ENCODE measurements around the gene PGGT1B.

Gene PGGT1B

DNA sequence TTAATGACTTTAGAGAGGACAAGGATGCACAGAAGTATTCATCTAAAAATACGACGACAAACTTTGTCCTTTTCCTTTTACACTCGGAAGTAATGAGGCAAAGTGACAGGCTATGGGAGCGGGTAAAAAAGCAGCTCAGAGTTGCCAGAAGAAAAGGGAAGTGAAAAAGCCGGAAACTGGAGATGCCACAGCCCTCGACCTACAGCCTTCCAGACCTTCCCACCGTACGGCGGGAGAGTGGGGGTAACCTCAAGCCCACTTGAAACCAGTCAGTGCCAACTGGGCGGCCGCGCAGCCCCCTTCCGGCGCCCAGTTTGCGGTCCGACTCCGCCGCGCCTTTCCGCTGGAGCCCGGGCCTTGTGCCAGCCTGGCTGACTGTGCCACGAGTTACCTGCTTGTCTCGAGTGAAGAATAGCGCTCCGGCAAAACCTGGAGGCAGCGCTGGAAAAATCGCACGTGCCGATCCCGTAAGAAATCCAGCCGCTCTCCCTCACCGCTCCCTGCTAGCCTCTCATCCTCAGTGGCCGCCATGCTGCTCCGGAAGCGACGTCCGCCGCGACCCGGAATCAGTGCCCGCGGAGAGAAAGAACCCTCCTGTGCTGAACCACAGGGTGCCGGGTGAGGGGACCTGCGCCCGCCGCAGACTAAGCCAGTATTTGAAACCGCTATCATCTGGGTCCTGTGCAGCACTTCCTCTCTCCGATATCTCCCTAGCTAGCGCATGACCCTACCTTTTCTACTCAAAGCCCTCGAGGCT, at the start of gene PGGT1B:
PGGT1B (minus strand) TSS at position 557 of the 757 bp plus-strand sequence; CDS start at position 531, 26 bp downstream.
- DNase-seq = peak; percentile 82

DNA sequence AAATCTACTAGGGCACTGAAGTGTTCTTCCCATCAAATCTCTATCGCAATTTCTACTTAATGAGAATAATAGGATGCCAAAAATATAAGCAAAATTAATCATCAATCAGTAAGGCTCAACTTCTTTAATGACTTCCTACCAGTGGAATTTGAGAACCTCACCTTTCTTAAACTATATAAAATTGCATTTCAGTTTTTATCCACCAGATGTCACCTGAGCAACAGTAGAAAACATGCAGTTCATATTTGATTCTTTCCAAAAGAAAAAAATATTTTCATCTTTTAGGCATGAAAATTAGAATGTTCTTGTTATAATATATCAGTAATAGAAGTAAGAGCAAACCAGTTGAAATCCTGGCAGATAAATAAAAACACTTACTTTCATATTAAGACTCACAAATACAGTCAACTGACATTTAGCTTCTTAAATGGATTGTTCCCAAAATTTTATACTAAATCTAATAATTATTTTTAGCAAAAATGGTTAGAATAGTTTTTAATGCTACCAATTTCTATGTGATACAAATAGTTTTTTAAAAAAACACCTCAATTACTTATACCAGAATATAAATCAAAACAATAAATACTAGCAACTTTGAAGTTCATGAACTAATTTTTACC, 47.2 kb upstream of the PGGT1B start:
- DNase-seq = no peak

DNA sequence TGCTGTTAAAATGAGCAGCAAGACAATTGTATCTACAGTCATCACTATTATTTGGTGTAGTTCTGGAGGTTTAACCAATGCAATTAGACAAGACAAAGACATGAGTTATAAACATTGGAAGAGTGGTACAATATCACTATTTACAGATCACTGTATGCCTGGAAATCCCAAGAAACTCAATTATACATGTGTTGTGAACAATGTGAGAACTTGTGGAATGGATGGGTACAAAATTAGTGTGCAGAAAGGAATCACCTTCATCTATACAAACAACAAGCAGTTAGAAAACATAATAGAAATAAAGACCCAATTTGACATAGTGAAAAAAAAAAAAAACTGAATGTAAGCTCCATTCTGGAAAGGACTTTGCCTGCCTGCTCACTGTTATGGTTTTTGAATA, 46.1 kb upstream of the PGGT1B start:
- no peak for DNase-seq

DNA sequence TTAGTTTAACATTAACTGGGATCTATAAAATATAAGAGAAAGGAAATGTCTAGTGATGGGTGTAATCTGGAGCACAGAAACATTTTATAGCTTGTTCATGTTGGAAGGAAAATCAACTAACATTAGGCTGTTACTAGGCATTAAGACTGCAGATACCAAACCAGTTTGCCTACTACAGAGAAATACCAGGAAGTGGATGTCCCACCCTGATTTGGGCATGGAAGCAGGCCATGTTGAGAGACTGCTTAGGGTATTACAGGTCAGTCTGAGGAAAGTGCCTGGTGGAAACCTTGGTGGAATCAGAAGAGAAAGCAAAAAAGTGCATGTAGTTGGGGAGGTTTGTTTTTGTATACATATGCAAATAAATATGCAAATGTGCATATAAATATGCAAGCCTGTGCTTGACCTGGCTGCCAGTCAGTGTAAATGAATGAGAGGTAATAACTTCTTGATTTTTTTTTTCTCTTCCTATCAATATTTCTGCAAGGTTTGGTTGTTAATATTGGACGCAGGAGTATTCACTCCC, 43.4 kb upstream of the PGGT1B start:
- DNase-seq = no peak

DNA sequence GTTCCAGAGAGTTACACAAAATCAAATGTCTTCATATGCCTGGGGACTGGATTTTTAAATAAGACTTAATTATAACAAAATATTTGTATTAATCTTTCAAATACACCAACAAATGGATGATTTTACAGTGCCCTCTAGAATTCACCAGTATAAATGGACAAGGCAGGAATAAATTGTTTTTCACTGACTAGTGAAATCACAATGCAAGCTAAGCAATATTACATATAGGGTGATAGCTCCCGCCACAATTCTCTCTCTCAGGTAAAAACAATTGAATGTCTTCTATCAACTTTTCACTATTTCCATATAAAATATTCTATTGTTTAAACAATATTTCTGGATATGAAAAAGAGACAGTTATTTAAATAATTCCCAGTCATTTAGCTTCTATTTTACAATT, 41.8 kb upstream of the PGGT1B start:
- no peak for DNase-seq

DNA sequence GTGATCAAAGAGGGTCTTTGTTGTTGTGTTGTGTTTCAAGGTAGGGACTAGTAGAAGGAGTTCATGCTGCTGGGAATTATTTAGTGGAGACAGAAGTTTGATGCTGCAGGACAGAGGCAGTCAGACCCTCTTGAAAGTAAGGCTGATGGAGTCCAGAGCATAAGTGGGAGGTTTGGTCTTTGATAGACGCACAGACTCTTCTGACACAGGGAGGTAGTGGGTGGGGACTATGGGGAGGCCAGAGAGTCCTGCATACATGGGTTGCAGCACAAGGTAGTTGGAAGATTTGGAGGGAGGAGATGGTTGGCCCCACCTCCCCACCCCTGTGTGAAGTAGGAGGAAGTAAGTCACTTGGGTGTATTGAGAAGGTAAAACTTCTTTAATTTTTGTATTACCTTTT, 36.1 kb upstream of the PGGT1B start:
- no peak for DNase-seq

DNA sequence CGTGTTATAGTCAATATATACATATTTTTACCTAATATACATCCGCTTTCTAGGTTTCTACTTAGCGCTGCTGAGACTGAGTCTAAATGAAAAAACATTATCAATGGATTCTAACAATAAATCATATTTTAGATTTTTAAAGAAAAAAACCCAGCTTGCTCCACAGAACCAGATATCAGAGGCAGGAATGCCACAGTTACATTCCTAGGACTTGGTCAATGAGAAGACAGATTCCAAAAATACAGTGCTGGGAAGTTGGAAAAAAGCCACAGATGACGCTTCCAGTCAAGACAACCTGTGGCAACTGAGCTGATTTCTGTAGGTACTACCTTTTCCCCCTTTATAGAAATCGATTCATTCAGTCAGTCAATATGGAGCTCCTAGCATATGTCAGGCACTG, 34.4 kb upstream of the PGGT1B start:
- no peak for DNase-seq

DNA sequence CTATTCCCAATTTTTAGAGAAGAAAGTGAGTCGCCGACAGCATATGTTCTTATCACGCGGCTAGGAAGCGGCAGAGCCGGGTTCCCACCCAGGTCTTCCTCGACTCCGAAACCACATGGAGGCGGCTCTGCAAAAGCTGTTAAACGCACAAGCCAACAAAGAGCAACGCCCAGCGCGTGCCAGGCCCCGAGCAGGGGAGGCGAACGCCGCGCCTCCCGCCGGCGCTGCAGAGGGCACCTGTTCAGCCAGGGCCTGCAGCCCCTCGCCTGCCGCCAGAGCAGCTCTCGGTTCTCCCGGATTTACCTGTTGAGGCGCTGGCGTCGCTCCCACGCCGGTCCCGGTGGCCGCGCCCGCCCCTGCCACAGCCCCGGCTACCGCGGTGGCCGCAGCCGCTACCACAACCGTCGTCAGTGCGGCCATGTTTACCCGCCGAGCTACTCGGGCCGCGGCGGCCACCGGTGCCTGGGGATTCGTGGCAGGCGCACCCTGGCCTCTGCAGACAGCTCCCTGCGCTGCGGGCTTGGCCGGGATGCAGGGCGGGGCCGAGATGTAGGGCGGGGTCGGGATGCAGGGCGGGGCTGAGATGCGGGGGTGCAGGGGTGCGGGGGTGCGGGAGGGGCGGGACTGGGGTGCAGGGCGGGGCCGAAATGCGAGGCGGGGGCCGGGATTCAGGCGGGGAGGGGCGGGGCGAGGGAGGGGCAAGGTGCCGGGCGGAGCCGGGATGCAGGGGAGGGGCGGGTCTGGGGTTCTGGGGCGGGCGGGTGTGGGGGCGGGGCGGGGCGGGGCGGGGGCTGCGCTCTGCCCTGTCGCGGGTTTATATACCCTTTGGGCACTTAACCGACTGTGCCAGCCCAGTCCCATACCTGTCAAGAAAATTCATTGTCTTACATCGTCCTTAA, 33.7 kb upstream of the PGGT1B start, which contains the start of gene CCDC112:
CCDC112 (minus strand) TSS at position 531 of the 899 bp plus-strand sequence; CDS start at position 420, 111 bp downstream.
- peak; percentile 85 for DNase-seq

DNA sequence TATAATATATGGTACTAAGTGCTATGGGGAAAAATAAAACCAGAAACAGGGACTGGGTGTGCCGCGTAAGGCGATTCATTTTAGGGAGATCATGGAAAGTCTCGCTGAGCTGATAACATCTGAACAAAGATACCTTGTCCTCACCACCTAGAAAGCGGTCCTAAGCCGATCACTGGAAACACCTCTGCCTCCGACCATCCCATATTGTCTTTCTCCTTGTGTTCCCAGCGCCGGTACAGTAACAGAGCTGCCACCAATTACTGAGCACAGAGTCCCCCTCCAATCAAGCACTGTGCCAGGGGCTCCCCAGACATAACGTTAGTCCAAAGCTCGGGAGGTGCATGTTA, 33.1 kb upstream of the PGGT1B start:
- no peak for DNase-seq

DNA sequence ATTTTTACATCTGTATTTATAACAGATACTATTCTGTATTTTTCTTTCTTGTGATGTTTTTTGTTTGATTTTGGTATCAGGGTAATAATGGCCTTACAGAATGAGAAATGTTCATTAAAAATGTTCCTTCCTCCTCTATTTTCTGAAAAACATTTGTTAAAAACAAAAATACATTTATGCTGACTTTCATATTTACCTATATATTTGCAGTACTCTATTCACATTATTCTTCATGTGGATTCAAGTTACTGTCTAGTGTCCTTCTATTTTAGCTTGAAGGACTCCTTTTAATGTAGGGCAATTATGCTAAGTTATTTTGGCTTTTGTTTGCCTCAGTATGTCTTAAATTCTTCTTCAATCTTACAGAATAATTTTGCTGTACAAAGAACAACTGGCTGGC, 28.7 kb upstream of the PGGT1B start:
- no peak for DNase-seq

DNA sequence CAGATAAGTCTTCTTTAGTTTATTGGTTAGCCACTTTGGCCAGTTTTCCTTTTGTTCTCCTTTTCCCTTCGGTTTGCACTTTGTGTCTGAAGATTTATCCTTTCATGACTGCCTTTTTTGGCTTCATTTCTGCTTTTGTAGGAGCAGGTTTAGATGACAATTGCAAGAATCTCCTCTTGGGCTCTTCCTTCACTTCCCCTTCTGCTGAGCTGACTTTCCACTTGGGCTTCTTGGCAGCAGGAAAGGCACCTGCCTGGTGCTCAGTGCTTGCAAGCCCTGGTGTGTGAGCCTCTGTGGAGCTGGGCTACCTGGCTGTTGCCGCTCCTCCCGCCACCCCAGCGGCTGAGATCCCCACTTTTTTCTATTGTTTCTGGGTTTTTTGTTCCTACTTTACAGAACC, 26.4 kb upstream of the PGGT1B start:
- no peak for DNase-seq

DNA sequence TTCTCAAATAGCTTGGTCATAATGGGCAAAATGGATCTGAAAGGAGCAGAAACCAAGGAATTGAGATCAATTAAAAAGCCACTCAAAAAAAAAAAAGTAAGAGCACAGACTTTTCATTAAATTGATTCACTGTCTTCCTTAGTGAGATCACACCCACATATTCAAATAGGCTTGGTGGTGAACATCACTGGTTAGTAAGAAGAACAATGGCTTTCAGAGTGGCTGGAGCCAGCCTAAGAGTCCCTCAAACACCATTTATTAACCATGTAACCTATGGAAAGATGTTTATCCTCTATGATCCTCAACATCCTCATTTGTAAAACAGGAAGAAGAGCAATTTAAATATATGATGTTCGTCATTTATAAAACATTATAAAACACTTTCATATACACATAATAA, 21.3 kb upstream of the PGGT1B start:
- no peak for DNase-seq

DNA sequence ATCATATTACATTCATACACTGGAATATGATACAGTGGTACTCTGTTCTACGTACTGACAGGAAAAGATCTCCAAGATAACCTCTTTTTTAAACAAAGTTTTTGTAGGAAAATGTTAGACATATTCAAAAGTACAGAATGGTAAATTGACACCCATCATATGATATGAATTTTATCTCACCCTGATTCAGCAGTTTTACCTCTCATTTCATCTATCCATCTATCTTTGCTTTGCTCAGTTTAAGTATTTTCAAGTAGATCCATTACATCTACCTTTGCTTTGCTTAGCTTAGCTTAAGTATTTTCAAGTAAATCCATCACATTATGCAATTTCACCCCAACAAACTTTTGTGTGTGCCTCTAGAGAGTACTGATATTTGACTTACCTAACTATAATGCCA, 19.5 kb upstream of the PGGT1B start:
- DNase-seq = no peak

DNA sequence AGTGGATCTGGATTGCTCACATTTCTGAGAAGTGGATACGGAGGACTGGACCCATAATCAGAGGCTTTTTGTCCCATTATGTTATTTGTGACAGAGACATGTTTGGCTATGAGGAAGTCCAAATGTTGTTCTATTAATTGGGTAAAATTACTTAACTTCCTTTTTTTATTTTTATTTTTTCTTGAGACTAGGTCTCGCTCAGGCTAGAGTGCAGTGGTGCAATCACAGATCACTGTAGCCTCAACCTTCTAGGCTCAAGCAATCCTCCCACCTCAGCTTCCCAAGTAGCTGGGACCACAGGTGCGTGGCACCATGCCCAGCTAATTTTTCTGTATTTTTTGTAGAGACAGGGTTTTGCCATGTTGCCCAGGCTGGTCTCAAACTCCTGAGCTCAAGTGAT, 11.9 kb upstream of the PGGT1B start:
- DNase-seq = no peak

DNA sequence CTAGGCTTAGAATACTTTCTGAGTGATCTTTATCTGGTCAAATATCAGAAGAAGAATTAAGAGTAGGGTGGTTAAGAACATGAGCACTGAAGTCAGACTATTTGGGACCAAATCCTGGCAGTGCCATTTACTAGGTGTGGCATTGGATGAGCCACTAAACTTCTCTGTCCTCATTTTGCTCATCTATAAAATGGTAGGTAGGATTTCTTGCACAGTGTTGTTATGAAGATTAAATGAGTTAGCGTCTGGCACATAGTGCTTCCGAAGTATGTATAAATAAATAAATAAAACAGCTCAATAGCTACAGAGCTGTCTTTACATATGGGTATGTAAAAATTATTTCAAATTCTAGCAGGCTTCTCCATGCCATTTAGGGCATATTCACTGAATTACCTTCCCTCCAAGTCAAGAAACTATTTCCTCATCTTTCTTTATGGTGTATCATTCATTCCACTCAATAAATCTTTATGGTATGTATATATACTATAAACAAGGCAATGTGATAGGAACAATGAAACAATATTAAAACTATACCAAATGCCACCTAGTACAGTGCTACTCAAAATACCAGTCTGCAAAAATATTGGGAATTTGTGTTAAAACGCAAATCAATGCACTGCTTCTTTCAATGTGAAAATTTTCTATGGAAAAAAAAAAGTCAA, 9.8 kb upstream of the PGGT1B start:
- no peak for DNase-seq

DNA sequence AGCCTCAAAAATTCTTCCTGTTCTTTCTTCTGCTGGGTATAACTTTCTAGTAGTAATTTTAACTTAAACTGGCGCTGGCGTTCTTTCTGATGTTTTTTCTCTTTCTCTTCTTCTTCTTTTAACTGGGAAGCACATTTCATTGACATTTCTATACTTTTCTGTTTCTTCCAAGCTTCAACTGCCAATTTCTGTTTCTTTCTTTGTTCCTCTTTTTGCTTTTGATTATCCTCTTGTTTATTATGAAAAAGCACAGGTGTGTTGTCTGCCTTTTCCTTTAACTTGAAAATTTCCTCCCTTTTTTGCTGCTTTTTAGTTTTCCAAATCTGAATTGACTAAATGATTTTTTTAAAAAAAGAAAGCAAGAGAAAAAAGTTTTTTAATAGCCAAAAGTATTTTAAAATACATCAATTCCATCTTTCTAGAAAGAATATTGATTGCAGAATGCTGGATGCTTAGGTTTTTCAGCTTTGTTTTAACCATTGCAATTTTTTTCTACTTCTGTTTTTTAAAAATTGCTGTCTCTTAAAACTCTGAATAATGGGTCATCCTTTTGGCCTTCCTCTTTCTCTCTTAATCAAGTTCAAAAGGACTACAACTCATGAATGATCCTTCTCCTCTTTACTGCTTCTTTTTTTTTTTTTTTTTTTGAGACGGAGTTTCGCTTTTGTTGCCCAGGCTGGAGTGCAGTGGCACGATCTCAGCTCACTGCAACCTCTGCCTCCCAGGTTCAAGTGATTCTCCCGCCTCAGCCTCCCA, 8.8 kb upstream of the PGGT1B start:
- no peak for DNase-seq

DNA sequence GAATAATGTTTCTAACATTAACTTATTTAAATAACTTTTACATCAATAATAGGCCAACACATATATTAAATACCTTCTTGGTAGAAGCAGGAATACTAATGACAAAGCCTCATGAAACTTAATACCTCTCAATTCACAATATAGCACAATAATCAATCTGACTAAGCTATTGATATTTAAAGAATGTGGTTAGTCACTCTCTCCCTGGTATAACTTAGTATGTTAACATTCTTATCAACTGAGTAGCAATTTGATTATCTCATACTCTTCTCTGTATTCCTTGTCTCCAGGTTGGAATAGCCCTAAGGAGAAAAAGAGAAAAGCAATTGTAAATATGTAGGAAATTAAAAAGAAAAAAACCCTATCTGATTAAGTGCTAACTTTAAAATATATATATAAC, 4.9 kb upstream of the PGGT1B start:
- DNase-seq = no peak

DNA sequence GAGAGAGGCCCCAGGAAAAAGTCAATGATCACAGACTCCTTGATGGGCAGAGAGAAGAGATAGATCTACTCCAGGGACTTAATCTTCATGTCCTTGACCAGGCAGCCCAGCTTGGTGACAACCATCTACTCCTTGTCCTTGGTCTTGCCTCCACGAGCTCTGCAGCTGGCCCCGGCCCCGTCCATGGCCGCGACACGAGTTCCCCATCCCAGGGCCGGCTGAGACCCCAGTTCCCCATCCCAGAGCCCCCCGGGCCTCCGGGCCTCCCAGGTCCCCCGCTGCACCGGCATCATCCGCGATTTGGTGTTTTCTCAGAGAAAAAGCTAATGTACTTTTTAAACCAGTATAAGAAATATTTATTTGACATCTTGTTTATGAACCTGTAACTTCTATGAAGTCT, 2.5 kb upstream of the PGGT1B start:
- no peak for DNase-seq

DNA sequence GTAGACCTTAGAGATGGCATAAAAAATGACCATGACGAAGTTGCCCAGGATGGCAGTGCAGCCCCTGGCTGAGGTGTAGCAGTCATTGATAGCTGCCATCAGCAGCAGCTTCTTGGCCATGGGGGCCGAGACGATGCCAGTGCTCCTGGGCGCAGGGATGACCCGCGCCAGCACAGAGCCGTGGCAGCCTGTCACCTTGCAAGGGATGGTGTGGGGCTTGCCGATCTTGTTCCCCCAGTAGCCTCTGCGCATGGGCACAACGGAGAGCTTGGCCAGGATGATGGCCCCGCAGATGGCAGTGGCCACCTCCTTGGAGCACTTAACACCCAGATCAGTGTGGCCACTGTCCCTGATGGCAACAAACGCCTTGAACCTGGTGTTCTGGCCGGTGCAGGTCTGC, 2.1 kb upstream of the PGGT1B start:
- DNase-seq = no peak

DNA sequence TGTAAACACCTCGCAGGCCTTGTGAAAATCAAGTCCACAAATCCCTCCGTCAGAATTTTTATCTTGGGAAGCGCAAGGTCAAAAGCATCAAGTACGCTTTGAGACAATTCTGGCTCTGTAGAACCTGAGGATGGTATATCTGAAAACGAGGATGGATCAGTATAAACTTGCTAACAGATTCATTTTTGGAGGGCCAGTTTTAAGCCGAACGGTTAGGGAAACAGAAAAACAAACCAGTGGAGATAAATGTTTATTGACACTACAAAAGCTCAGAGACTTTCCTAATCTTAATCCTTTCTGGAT, 352 bp upstream of the PGGT1B start:
- DNase-seq = no peak

DNA sequence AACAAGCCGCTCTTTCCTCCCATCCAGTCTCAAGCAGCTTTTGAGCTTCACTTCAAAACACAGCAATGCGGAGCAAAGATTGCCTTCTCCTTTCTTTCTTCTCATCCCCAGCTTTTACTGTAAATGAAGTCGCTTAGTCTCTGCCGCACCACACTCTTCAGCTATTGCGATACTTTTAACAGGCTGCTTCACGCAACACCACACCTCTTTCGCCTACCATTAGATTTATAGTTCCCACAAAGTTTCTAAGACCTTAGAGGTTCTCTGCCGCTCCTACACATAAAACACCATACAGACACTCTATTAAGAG, 711 bp downstream of the PGGT1B start:
- peak; percentile 7 for DNase-seq

DNA sequence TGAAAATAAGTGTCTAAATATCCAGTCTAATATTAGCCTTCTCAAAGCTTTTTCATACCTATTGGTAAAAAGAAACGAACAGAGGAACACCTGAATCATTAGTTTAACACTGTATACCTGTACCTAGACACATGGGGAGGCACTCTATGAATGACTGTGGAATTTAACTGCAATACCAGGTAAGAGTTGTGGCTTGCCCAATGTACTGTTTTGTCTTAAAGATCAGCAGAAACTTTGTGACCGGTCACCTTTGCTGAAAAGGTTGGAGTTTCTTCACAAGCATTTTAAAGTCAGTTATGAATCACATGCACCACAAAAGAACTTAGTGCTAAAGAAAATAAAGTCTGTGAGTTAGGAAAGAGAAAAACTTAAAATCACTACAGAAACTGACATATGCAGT, 2.4 kb downstream of the PGGT1B start:
- DNase-seq = no peak

DNA sequence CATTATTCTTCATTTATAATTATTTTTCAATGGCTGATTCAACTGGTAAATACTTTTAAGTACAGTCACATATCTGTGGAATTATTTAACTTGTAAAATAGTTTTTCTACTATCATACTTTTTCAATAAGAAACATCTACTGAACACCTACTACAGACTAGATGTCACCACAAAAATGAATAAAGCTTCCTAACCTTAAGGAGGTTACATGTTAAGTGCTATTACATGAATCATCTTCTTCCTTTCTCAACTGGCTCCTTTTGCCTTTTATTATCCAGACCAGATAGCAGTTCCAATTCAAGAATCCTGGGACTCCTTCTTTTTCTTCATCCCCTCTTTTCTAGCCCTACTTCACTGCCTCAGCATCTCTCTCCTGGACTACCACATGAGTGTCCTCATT, 4.7 kb downstream of the PGGT1B start:
- DNase-seq = no peak
